ENCODE data around the gene GDPD3. TPM values are rescaled to one million over a fixed set of nuclear protein-coding genes. Genes with fewer than 3 reads are reported as not detected.
A peak's percentile ranks its signal among the peaks of the same experiment; 100 is the strongest.

The GDPD3 gene
- total and polyA plus RNA-seq, 2 of the 13 experiments (the other 11 are each of a cell fraction or from before 2014, with no cell fraction given), result 18.7 to 20.6 TPM

DNA sequence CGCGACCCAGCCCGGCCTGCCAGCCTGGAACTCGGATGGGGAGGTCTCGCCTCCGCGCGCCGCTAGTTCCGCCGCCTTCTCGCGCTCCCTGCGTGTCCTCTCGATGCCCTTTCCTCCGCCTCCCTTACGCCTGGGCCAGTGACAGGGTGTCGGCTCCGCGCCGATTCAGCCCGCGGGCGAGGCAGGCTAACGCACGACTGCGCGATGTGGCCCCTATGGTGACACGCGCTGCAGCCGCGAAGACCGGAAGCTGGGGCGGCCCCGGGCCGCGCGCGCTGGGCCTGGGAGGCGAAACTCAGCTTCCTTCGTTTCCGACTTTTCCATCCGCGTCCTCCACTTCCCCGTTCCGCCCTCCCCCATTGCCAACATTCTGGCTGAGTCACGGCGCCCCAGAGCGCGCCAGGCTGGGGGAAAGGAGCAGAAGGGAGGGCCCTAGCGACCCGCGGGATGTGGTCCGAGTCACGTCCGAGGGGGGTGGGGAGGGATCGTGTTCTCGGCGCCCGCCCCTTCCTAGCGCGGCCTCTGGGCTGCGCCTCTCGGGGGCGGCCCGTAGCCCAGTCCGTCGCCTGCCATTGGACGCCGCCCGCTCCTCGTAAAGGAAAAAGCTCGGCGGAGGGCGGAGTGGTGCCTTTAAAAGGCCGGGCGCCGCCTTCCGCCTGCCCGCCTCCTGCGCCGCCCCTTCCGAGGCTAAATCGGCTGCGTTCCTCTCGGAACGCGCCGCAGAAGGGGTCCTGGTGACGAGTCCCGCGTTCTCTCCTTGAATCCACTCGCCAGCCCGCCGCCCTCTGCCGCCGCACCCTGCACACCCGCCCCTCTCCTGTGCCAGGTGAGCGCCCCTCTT lies 48.0 kb downstream of the GDPD3 start, which contains the start of gene ALDOA (continued):
- TF ChIP-seq MEIS1 (CRISPR knock-in tag; IDR thresholded peaks at IDR 0.05; ENCODE audit: borderline replicate concordance) (peak; percentile 91), ZNF567 (CRISPR knock-in tag; IDR thresholded peaks at IDR 0.05; ENCODE audit: borderline replicate concordance) (peak; percentile 96), ZNF557 (CRISPR knock-in tag; IDR thresholded peaks at IDR 0.05) (peak; percentile 81; the same call in 1 of the 2 replicates), EZH2 (conservative IDR thresholded peaks at IDR 0.05; ENCODE audit: low read depth, low read length) (no peak), ZNF644 (CRISPR knock-in tag; IDR thresholded peaks at IDR 0.05; ENCODE audit: low read depth) (0 out of 2 replicates have a peak, but pooled peaks have one; percentile 6), SP5 (CRISPR knock-in tag; IDR thresholded peaks at IDR 0.05; ENCODE audit: borderline replicate concordance, low read depth) (peak; percentile 92), HNRNPLL (IDR thresholded peaks at IDR 0.05; ENCODE audit: low read depth, low read length, poor library complexity, severe bottlenecking) (peak; percentile 93), AGO1 (IDR thresholded peaks at IDR 0.05; ENCODE audit: low read depth, low read length, poor library complexity, severe bottlenecking) (peak; percentile 79), HNRNPH1 (optimal IDR thresholded peaks at IDR 0.05; ENCODE audit: low read depth, low read length) (peak; percentile 82), XBP1 (CRISPR knock-in tag; IDR thresholded peaks at IDR 0.05) (peak; percentile 31)
- TF ChIP-seq, protein P1, sequence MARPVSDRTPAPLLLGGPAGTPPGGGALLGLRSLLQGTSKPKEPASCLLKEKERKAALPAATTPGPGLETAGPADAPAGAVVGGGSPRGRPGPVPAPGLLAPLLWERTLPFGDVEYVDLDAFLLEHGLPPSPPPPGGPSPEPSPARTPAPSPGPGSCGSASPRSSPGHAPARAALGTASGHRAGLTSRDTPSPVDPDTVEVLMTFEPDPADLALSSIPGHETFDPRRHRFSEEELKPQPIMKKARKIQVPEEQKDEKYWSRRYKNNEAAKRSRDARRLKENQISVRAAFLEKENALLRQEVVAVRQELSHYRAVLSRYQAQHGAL (CRISPR knock-in tag; IDR thresholded peaks at IDR 0.05; ENCODE audit: not compliant biosample characterization), result peak; percentile 73
- TF ChIP-seq, protein P2, sequence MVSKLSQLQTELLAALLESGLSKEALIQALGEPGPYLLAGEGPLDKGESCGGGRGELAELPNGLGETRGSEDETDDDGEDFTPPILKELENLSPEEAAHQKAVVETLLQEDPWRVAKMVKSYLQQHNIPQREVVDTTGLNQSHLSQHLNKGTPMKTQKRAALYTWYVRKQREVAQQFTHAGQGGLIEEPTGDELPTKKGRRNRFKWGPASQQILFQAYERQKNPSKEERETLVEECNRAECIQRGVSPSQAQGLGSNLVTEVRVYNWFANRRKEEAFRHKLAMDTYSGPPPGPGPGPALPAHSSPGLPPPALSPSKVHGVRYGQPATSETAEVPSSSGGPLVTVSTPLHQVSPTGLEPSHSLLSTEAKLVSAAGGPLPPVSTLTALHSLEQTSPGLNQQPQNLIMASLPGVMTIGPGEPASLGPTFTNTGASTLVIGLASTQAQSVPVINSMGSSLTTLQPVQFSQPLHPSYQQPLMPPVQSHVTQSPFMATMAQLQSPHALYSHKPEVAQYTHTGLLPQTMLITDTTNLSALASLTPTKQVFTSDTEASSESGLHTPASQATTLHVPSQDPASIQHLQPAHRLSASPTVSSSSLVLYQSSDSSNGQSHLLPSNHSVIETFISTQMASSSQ (IDR thresholded peaks at IDR 0.05; ENCODE audit: low read depth), result peak; percentile 7; the same call in 1 of the 2 replicates
- TF ChIP-seq, protein P2 (CRISPR knock-in tag; IDR thresholded peaks at IDR 0.05; ENCODE audit: borderline replicate concordance), result peak; percentile 87; the same call in 1 of the 2 replicates
- TF ChIP-seq, protein P3, sequence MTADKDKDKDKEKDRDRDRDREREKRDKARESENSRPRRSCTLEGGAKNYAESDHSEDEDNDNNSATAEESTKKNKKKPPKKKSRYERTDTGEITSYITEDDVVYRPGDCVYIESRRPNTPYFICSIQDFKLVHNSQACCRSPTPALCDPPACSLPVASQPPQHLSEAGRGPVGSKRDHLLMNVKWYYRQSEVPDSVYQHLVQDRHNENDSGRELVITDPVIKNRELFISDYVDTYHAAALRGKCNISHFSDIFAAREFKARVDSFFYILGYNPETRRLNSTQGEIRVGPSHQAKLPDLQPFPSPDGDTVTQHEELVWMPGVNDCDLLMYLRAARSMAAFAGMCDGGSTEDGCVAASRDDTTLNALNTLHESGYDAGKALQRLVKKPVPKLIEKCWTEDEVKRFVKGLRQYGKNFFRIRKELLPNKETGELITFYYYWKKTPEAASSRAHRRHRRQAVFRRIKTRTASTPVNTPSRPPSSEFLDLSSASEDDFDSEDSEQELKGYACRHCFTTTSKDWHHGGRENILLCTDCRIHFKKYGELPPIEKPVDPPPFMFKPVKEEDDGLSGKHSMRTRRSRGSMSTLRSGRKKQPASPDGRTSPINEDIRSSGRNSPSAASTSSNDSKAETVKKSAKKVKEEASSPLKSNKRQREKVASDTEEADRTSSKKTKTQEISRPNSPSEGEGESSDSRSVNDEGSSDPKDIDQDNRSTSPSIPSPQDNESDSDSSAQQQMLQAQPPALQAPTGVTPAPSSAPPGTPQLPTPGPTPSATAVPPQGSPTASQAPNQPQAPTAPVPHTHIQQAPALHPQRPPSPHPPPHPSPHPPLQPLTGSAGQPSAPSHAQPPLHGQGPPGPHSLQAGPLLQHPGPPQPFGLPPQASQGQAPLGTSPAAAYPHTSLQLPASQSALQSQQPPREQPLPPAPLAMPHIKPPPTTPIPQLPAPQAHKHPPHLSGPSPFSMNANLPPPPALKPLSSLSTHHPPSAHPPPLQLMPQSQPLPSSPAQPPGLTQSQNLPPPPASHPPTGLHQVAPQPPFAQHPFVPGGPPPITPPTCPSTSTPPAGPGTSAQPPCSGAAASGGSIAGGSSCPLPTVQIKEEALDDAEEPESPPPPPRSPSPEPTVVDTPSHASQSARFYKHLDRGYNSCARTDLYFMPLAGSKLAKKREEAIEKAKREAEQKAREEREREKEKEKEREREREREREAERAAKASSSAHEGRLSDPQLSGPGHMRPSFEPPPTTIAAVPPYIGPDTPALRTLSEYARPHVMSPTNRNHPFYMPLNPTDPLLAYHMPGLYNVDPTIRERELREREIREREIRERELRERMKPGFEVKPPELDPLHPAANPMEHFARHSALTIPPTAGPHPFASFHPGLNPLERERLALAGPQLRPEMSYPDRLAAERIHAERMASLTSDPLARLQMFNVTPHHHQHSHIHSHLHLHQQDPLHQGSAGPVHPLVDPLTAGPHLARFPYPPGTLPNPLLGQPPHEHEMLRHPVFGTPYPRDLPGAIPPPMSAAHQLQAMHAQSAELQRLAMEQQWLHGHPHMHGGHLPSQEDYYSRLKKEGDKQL (CRISPR knock-in tag; IDR thresholded peaks at IDR 0.05; ENCODE audit: low read depth), result peak; percentile 74
- TF ChIP-seq, protein P4, sequence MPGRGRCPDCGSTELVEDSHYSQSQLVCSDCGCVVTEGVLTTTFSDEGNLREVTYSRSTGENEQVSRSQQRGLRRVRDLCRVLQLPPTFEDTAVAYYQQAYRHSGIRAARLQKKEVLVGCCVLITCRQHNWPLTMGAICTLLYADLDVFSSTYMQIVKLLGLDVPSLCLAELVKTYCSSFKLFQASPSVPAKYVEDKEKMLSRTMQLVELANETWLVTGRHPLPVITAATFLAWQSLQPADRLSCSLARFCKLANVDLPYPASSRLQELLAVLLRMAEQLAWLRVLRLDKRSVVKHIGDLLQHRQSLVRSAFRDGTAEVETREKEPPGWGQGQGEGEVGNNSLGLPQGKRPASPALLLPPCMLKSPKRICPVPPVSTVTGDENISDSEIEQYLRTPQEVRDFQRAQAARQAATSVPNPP (CRISPR knock-in tag; IDR thresholded peaks at IDR 0.05), result no peak

Data from HepG2 (cell line).